Spleen (tissue), 7 donors: ENCODE results near the gene NRG3.

ENCODE experiments used
- POLR2A ChIP-seq, 3 donors: fragments of 450-650 bp; IDR thresholded peaks; one replicate each; pipeline ENCODE4 v1.5.1; 2017; ENCODE audit warnings: antibody characterized with exemption in 3 of 3, mild to moderate bottlenecking in 1 of 3
- POLR2AphosphoS5 ChIP-seq, 3 donors: sonication (generic); formaldehyde crosslinking; IDR thresholded peaks; one replicate each; pipeline ENCODE4 v1.5.1; 2017; ENCODE audit warnings: antibody characterized with exemption in 3 of 3
- TF ChIP-seq, protein P1 (sequence below), 11 experiments: fragments of 200-600 bp in 7 of 11; fragments of 450-650 bp in 4 of 11; sonication (generic) in 4 of 11; IDR thresholded peaks in 8 of 11; conservative IDR thresholded peaks in 3 of 11; 1 replicate in 7 of 11; 2 replicates in 4 of 11; pipeline versions ENCODE4 v1.4.0 to v1.8.0; 2016 to 2021; ENCODE audit warnings: antibody characterized with exemption in 11 of 11, inconsistent platforms in 4 of 11, mild to moderate bottlenecking in 1 of 11
- donor health status: DM: no; HTN: no; CAD: no; lungs with moderate emphysema.
- donor health status: DM: no; HTN: no; CAD: no.
- donor health status: DM: no; HTN: no; CAD: no.

DNA sequence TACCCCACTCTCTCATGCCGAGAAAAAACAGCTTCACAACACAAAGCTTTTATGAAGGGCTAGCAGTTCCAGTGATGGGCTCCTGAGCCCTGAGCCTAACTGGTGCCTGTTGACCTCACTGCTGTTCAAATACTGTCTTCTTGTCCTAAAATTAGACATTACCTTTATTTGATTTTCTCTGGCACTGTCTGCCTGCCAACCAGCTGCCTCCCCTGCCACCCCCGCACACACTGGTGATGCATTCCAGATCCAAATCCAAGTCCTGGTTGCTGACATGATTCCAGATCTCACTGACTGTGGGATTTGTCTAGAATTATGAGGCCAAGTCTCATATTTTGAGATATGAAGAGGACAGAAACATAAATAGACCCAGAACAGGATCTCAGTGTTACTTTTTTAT, 816.2 kb downstream of the NRG3 start:
- TF ChIP-seq, protein P1, sequence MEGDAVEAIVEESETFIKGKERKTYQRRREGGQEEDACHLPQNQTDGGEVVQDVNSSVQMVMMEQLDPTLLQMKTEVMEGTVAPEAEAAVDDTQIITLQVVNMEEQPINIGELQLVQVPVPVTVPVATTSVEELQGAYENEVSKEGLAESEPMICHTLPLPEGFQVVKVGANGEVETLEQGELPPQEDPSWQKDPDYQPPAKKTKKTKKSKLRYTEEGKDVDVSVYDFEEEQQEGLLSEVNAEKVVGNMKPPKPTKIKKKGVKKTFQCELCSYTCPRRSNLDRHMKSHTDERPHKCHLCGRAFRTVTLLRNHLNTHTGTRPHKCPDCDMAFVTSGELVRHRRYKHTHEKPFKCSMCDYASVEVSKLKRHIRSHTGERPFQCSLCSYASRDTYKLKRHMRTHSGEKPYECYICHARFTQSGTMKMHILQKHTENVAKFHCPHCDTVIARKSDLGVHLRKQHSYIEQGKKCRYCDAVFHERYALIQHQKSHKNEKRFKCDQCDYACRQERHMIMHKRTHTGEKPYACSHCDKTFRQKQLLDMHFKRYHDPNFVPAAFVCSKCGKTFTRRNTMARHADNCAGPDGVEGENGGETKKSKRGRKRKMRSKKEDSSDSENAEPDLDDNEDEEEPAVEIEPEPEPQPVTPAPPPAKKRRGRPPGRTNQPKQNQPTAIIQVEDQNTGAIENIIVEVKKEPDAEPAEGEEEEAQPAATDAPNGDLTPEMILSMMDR (IDR thresholded peaks at IDR 0.05 in 8 of 11, conservative IDR thresholded peaks at IDR 0.05 in 3 of 11) = no peak
- TF ChIP-seq POLR2A (IDR thresholded peaks at IDR 0.05) (no peak), POLR2AphosphoS5 (IDR thresholded peaks at IDR 0.05) (no peak)
